ENCODE measurements around the gene C17orf114.

The C17orf114 gene

DNA sequence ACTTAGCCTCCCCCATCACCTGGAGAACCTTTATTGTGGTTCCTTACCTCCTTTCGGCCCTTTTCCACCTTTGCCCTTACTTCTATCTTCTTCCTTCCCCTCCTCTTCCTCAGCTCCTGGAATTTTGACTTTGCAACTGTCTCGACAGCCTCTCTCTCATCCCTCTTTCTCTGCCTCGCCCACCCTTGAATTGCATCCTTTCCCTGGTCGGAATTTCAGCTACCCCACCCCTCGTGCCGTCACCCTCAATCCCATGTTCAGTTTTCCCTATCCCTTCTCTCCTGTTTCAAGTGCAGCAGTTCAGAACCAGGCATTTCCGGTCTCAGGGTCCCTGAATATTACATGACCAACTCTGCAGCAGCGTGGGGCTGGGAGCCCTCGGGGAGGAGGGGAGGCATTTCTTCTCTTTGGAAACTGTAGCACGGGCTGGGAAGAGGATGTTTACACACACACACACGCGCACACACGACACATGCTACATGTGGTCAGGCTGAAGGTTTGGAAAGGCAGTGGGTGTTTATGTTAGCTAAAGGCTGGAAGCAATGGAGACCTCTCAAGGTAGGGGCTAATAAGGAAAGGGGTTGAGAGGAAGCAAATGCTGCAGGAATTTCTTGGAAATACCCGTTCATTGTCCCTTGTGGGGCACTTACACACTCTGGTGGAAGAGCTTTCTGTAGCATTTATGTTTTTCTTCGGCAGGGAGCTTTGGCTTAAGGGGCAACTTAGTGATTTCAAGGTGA is 32.0 kb upstream of the C17orf114 start:
- H3K9ac ChIP-seq (ENCODE audit: insufficient read depth, low read depth, low read length): peak overlapping the region; percentile 78
- H3K79me2 ChIP-seq (ENCODE audit: insufficient read depth, low read length): peaks cover 51% of the 10 kb centered on the region
- peak overlapping the region; percentile 75 for H3K27ac ChIP-seq (ENCODE audit: extremely low read length, insufficient read depth, low read length)
- peaks cover 2 to 9% of the 10 kb centered on the region in 2 experiments; a peak in 3 of 5 replicates for H3K36me3 ChIP-seq (replicated peaks in 1 of 2; ENCODE audit: control insufficient read depth in 1 of 2, insufficient read depth in 2 of 2, low read length in 2 of 2)
- ATAC-seq (peak; percentile 70), FAIRE-seq (no peak), DNase-seq (ENCODE audit: low spot score) (peak; percentile 68)
- 1% methylated on average over 12 of the region's 15 CpGs for WGBS (ENCODE audit: low lambda C conversion rate)
- intact Hi-C loops (cut with micrococcal nuclease; ENCODE audit: unreplicated experiment): loop anchor here (10.0 kb wide), 1 partner anchor 51 kb away; no protein-coding TSS in a partner anchor
- no peaks in the 10 kb centered on the region for H3K27me3 ChIP-seq (ENCODE audit: control insufficient read depth in 1 of 2, insufficient read depth in 2 of 2, low read length in 2 of 2)
- H2AFZ ChIP-seq (ENCODE audit: low read length): no peak overlapping the region
- peak overlapping the region; percentile 97 for H3K4me2 ChIP-seq (ENCODE audit: low read depth, low read length)
- peak overlapping the region; percentile 67 to 97 (median 85) for H3K4me3 ChIP-seq (replicated peaks in 1 of 3; ENCODE audit: insufficient read depth in 1 of 3, low read depth in 2 of 3, low read length in 3 of 3)
- ChIA-PET POLR2A (interaction anchor here (0.7 to 3.8 kb wide), 8 partner anchors 8 to 126 kb away, joined by 3 to 31 read pairs (median 5); partner anchors contain the start of genes ARRB2, GLTPD2, PLD2 and PSMB6), CTCF (ENCODE audit: low intra/inter-chr PET ratio, low total read pairs) (no interaction called here)
- H4K20me1 ChIP-seq (ENCODE audit: insufficient read depth, low read length): peaks cover 18% of the 10 kb centered on the region; the same call in 1 of the 2 replicates
- in situ Hi-C loops (cut with HindIII; ENCODE audit: extremely low pct_ligation_motif_present, low pct_unique_long_range_greater_than_20kb): no loop called here
- TSS peak; percentile 50 for BruUV-seq (replicated peaks)
- no peaks in the 10 kb centered on the region for H3K9me3 ChIP-seq (ENCODE audit: low read length)
- H3K4me1 ChIP-seq (ENCODE audit: insufficient read depth, low read length): peaks cover 45% of the 10 kb centered on the region
- TF ChIP-seq, protein P1, sequence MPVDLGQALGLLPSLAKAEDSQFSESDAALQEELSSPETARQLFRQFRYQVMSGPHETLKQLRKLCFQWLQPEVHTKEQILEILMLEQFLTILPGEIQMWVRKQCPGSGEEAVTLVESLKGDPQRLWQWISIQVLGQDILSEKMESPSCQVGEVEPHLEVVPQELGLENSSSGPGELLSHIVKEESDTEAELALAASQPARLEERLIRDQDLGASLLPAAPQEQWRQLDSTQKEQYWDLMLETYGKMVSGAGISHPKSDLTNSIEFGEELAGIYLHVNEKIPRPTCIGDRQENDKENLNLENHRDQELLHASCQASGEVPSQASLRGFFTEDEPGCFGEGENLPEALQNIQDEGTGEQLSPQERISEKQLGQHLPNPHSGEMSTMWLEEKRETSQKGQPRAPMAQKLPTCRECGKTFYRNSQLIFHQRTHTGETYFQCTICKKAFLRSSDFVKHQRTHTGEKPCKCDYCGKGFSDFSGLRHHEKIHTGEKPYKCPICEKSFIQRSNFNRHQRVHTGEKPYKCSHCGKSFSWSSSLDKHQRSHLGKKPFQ (CRISPR knock-in tag; IDR thresholded peaks at IDR 0.05; ENCODE audit: insufficient replicate concordance): peak; percentile 16
- TF ChIP-seq ZZZ3 (CRISPR knock-in tag; IDR thresholded peaks at IDR 0.05; ENCODE audit: borderline replicate concordance): 0 out of 2 replicates have a peak, but pooled peaks have one; percentile 37
- TF ChIP-seq, protein P2, sequence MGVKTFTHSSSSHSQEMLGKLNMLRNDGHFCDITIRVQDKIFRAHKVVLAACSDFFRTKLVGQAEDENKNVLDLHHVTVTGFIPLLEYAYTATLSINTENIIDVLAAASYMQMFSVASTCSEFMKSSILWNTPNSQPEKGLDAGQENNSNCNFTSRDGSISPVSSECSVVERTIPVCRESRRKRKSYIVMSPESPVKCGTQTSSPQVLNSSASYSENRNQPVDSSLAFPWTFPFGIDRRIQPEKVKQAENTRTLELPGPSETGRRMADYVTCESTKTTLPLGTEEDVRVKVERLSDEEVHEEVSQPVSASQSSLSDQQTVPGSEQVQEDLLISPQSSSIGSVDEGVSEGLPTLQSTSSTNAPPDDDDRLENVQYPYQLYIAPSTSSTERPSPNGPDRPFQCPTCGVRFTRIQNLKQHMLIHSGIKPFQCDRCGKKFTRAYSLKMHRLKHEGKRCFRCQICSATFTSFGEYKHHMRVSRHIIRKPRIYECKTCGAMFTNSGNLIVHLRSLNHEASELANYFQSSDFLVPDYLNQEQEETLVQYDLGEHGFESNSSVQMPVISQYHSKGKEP (CRISPR knock-in tag; IDR thresholded peaks at IDR 0.05): no peak
- TF ChIP-seq, protein P3, sequence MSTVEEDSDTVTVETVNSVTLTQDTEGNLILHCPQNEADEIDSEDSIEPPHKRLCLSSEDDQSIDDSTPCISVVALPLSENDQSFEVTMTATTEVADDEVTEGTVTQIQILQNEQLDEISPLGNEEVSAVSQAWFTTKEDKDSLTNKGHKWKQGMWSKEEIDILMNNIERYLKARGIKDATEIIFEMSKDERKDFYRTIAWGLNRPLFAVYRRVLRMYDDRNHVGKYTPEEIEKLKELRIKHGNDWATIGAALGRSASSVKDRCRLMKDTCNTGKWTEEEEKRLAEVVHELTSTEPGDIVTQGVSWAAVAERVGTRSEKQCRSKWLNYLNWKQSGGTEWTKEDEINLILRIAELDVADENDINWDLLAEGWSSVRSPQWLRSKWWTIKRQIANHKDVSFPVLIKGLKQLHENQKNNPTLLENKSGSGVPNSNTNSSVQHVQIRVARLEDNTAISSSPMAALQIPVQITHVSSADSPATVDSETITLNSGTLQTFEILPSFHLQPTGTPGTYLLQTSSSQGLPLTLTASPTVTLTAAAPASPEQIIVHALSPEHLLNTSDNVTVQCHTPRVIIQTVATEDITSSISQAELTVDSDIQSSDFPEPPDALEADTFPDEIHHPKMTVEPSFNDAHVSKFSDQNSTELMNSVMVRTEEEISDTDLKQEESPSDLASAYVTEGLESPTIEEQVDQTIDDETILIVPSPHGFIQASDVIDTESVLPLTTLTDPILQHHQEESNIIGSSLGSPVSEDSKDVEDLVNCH (CRISPR knock-in tag; IDR thresholded peaks at IDR 0.05): 0 out of 2 replicates have a peak, but pooled peaks have one; percentile 6
- 0 out of 2 replicates have a peak, but pooled peaks have one; percentile 50 for TF ChIP-seq ZFP36L1 (CRISPR knock-in tag; IDR thresholded peaks at IDR 0.05)
- TF ChIP-seq, protein P4, sequence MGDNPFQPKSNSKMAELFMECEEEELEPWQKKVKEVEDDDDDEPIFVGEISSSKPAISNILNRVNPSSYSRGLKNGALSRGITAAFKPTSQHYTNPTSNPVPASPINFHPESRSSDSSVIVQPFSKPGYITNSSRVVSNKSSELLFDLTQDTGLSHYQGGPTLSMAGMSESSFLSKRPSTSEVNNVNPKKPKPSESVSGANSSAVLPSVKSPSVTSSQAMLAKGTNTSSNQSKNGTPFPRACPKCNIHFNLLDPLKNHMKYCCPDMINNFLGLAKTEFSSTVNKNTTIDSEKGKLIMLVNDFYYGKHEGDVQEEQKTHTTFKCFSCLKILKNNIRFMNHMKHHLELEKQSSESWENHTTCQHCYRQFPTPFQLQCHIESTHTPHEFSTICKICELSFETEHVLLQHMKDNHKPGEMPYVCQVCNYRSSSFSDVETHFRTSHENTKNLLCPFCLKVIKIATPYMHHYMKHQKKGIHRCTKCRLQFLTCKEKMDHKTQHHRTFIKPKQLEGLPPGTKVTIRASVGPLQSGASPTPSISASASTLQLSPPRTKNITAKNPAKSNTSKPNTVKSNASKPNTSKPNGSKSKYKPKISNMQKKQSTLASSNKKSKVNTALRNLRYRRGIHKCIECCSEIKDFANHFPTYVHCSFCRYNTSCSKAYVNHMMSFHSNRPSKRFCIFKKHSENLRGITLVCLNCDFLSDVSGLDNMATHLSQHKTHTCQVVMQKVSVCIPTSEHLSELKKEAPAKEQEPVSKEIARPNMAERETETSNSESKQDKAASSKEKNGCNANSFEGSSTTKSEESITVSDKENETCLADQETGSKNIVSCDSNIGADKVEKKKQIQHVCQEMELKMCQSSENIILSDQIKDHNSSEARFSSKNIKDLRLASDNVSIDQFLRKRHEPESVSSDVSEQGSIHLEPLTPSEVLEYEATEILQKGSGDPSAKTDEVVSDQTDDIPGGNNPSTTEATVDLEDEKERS (CRISPR knock-in tag; IDR thresholded peaks at IDR 0.05): 0 out of 2 replicates have a peak, but pooled peaks have one; percentile 33
- TF ChIP-seq, protein P5, sequence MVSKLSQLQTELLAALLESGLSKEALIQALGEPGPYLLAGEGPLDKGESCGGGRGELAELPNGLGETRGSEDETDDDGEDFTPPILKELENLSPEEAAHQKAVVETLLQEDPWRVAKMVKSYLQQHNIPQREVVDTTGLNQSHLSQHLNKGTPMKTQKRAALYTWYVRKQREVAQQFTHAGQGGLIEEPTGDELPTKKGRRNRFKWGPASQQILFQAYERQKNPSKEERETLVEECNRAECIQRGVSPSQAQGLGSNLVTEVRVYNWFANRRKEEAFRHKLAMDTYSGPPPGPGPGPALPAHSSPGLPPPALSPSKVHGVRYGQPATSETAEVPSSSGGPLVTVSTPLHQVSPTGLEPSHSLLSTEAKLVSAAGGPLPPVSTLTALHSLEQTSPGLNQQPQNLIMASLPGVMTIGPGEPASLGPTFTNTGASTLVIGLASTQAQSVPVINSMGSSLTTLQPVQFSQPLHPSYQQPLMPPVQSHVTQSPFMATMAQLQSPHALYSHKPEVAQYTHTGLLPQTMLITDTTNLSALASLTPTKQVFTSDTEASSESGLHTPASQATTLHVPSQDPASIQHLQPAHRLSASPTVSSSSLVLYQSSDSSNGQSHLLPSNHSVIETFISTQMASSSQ (IDR thresholded peaks at IDR 0.05; ENCODE audit: low read depth): peak; percentile 19; the same call in 1 of the 2 replicates
- TF ChIP-seq, protein P5 (CRISPR knock-in tag; IDR thresholded peaks at IDR 0.05; ENCODE audit: borderline replicate concordance): no peak
